ENCODE results near the gene NEURL1.
"Not testable (repeated sequence)": the region's sequence is repeated elsewhere in the genome, so short reads cannot be mapped to it uniquely, and the experiment has no call there.

NEURL1 gene

GRCh38 chr10:103463499-103463898 is 30.0 kb upstream of the NEURL1 start:
- DNase-seq, result no peak

- DNase-seq, result no peak
Observed at GRCh38 chr10:103465411-103466179, 27.9 kb upstream of the NEURL1 start.

GRCh38 chr10:103466734-103467133 is 26.8 kb upstream of the NEURL1 start:
- DNase-seq, result no peak

GRCh38 chr10:103467406-103467805 is 26.1 kb upstream of the NEURL1 start:
- DNase-seq, result no peak

- no peak for DNase-seq
Observed at GRCh38 chr10:103469201-103469600, 24.3 kb upstream of the NEURL1 start.

- no peak for DNase-seq
Observed at GRCh38 chr10:103470761-103471653, 22.5 kb upstream of the NEURL1 start.

GRCh38 chr10:103472005-103472404 is 21.5 kb upstream of the NEURL1 start:
- no peak for DNase-seq

- no peak for DNase-seq
Observed at GRCh38 chr10:103473261-103473671, 20.2 kb upstream of the NEURL1 start.

- no peak for DNase-seq
Observed at GRCh38 chr10:103474077-103474476, 19.4 kb upstream of the NEURL1 start.

GRCh38 chr10:103475437-103475836 is 18.1 kb upstream of the NEURL1 start:
- DNase-seq, result no peak

- no peak for DNase-seq
Observed at GRCh38 chr10:103476046-103476768, 17.3 kb upstream of the NEURL1 start.

- no peak for DNase-seq
Observed at GRCh38 chr10:103478671-103479070, 14.8 kb upstream of the NEURL1 start.

- DNase-seq, result no peak
Observed at GRCh38 chr10:103479135-103479534, 14.4 kb upstream of the NEURL1 start, which contains the start of gene CALHM3. TSS of gene CALHM3 (minus strand) at chr10:103479240. CDS start at chr10:103479032, 208 bp downstream.

- DNase-seq, result no peak
Observed at GRCh38 chr10:103480521-103480920, 13.0 kb upstream of the NEURL1 start.

- peak in 2 of 56 donors; percentile 4 to 18 for DNase-seq
Observed at GRCh38 chr10:103481974-103482531, 11.5 kb upstream of the NEURL1 start.

GRCh38 chr10:103486635-103487409 is 6.7 kb upstream of the NEURL1 start:
- DNase-seq, result not testable (repeated sequence)

GRCh38 chr10:103487410-103487708 is 6.1 kb upstream of the NEURL1 start:
- no peak for DNase-seq

- no peak for DNase-seq
Observed at GRCh38 chr10:103490986-103491314, 2.6 kb upstream of the NEURL1 start.

- DNase-seq, result peak in 2 of 56 donors; percentile 10 to 28
Observed at GRCh38 chr10:103491729-103492364, 1.7 kb upstream of the NEURL1 start.

- DNase-seq, result no peak
Observed at GRCh38 chr10:103492655-103493261, 747 bp upstream of the NEURL1 start.

Data from amygdala (tissue), 56 donors.